Karpas-422 (cell line): Measurements from ENCODE around the gene FANCD2. TPM values are rescaled to one million over a fixed set of nuclear protein-coding genes. Genes with fewer than 3 reads are reported as not detected.

Source experiments
- DNase-seq: peaks from one replicate; pipeline ENCODE4 v3.0.0-alpha.2; 2015
- H2AFZ ChIP-seq: fragments of 200-600 bp; sonication (generic); 2 replicates; pipeline ENCODE4 v1.6.1; 2014; ENCODE audit warnings: antibody characterized with exemption, low read length, mixed read lengths
- H3K27ac ChIP-seq: fragments of 200-600 bp; sonication (generic); 2 replicates; pipeline ENCODE4 v1.5.1; 2014; ENCODE audit warnings: mild to moderate bottlenecking, low read length, moderate library complexity
- H3K27me3 ChIP-seq: fragments of 200-600 bp; sonication (generic); 2 replicates; pipeline ENCODE4 v1.6.1; 2014; ENCODE audit warnings: low read length, mixed read lengths
- H3K36me3 ChIP-seq: fragments of 200-600 bp; sonication (generic); 2 replicates; pipeline ENCODE4 v1.6.1; 2014; ENCODE audit warnings: low read length, mixed read lengths; ENCODE audit not compliant: insufficient read depth
- H3K4me1 ChIP-seq: fragments of 200-600 bp; sonication (generic); 2 replicates; pipeline ENCODE4 v1.6.1; 2014; ENCODE audit warnings: mild to moderate bottlenecking, low read length, mixed read lengths
- H3K4me2 ChIP-seq: fragments of 200-600 bp; sonication (generic); 2 replicates; pipeline ENCODE4 v1.6.1; 2014; ENCODE audit warnings: low read length, low read depth, mild to moderate bottlenecking; ENCODE audit not compliant: poor library complexity, severe bottlenecking
- H3K4me3 ChIP-seq: fragments of 200-600 bp; sonication (generic); 2 replicates; pipeline ENCODE4 v1.5.1; 2014; ENCODE audit warnings: mild to moderate bottlenecking, antibody characterized with exemption, low read length, mixed read lengths
- H3K79me2 ChIP-seq: fragments of 200-600 bp; sonication (generic); 2 replicates; pipeline ENCODE4 v1.6.1; 2014; ENCODE audit warnings: mild to moderate bottlenecking, low read length, mixed read lengths
- H3K9ac ChIP-seq: fragments of 200-600 bp; sonication (generic); 2 replicates; pipeline ENCODE4 v1.6.0; 2014; ENCODE audit warnings: low read length
- H3K9me2 ChIP-seq: fragments of 200-600 bp; sonication (generic), shearing (Covaris generic); replicated peaks from 2 replicates; pipeline ENCODE4 v1.6.0; 2014; ENCODE audit warnings: mild to moderate bottlenecking, low read length, moderate library complexity; ENCODE audit not compliant: insufficient read depth
- H3K9me3 ChIP-seq: fragments of 300-700, 200-600 bp; sonication (generic); 2 replicates; pipeline ENCODE4 v1.6.1; 2014; ENCODE audit warnings: low read length, mixed read lengths
- H4K20me1 ChIP-seq: fragments of 200-600 bp; sonication (generic); 2 replicates; pipeline ENCODE4 v1.6.1; 2014; ENCODE audit warnings: mild to moderate bottlenecking, antibody characterized with exemption, low read length, low read depth; ENCODE audit not compliant: insufficient read depth
- small RNA-seq: library from RNA; depleted of rRNA; stranded (forward); fragments of <200 nt; gene quantifications from one replicate; pipeline ENCODE3, GENCODE V24; 2014
- total RNA-seq: library from RNA; depleted of rRNA; stranded (reverse); fragments of >200 nt; shearing (Covaris generic); gene quantifications from 2 replicates; pipeline ENCODE4 v1.2.3, GENCODE V29; 2014; ENCODE audit warnings: low replicate concordance; rRNA removed

The FANCD2 gene
- total RNA-seq, 1 experiment from 2014 or later = 67.8 TPM

- H4K20me1 ChIP-seq = no peaks in the 10 kb centered on the region
- no peak overlapping the region for H3K4me2 ChIP-seq
- no peak overlapping the region for H3K9ac ChIP-seq
- peaks cover under 1% of the 10 kb centered on the region for H3K4me1 ChIP-seq
- no peaks in the 10 kb centered on the region for H3K9me2 ChIP-seq
- no peaks in the 10 kb centered on the region for H3K9me3 ChIP-seq
- no peak for DNase-seq
- H3K4me3 ChIP-seq = no peak overlapping the region
- no peaks in the 10 kb centered on the region for H3K27me3 ChIP-seq
- H2AFZ ChIP-seq = no peak overlapping the region
- H3K79me2 ChIP-seq = peaks cover 32% of the 10 kb centered on the region
- H3K27ac ChIP-seq = no peak overlapping the region
- peaks cover 27% of the 10 kb centered on the region; the same call in 1 of the 2 replicates for H3K36me3 ChIP-seq
Observed at GRCh38 chr3:10149226-10149625, 123.0 kb downstream of the FANCD2 start.

GRCh38 chr3:10150987-10151386 is 124.8 kb downstream of the FANCD2 start:
- no peaks in the 10 kb centered on the region for H3K9me3 ChIP-seq
- no peaks in the 10 kb centered on the region for H3K9me2 ChIP-seq
- no peaks in the 10 kb centered on the region for H4K20me1 ChIP-seq
- H3K79me2 ChIP-seq = peaks cover 15% of the 10 kb centered on the region
- no peak overlapping the region for H3K9ac ChIP-seq
- H3K27ac ChIP-seq = no peak overlapping the region
- no peaks in the 10 kb centered on the region for H3K27me3 ChIP-seq
- no peak overlapping the region for H3K4me2 ChIP-seq
- H3K36me3 ChIP-seq = peaks cover 29% of the 10 kb centered on the region; the same call in 1 of the 2 replicates
- H3K4me1 ChIP-seq = no peaks in the 10 kb centered on the region
- no peak overlapping the region for H2AFZ ChIP-seq
- DNase-seq = no peak
- H3K4me3 ChIP-seq = no peak overlapping the region

Small RNAs within 50 kb of the gene (small RNA-seq; reads per million reads assigned to genes)
- gene CYCSP10 = not detected
- gene RNU6-670P = not detected

Other genes with a start within 250 kb of the FANCD2 start
- 80.2 and 122 TPM in 2 replicates for gene TADA3, start 234.0 kb upstream of the FANCD2 start, total RNA-seq
- 102 and 123 TPM in 2 replicates for gene ARPC4, start 233.4 kb upstream of the FANCD2 start, total RNA-seq
- gene TTLL3, start 216.2 kb upstream of the FANCD2 start, total RNA-seq = 79.3 and 84.6 TPM in 2 replicates
- gene RPUSD3, start 182.4 kb upstream of the FANCD2 start, total RNA-seq = 49.9 and 62.5 TPM in 2 replicates
- not detected in 2 replicates for gene CIDEC, start 146.2 kb upstream of the FANCD2 start, total RNA-seq
- gene JAGN1, start 135.8 kb upstream of the FANCD2 start, total RNA-seq = 33.5 and 39.2 TPM in 2 replicates
- gene IL17RE, start 123.6 kb upstream of the FANCD2 start, total RNA-seq = not detected in 2 replicates
- gene IL17RC, start 109.3 kb upstream of the FANCD2 start, total RNA-seq = 0.54 and 2.5 TPM in 2 replicates
- gene CRELD1, start 92.6 kb upstream of the FANCD2 start, total RNA-seq = 5.6 and 33.7 TPM in 2 replicates
- 1.0 and 2.1 TPM in 2 replicates for gene PRRT3, start 74.0 kb upstream of the FANCD2 start, total RNA-seq
- 26.9 and 50.1 TPM in 2 replicates for gene EMC3, start 39.6 kb upstream of the FANCD2 start, total RNA-seq
- gene FANCD2OS, start 81.8 kb downstream of the FANCD2 start, total RNA-seq = not detected in 2 replicates
- 103 and 121 TPM in 2 replicates for gene BRK1, start 89.2 kb downstream of the FANCD2 start, total RNA-seq
- 77.7 and 81.9 TPM in 2 replicates for gene VHL, start 115.3 kb downstream of the FANCD2 start, total RNA-seq
- gene IRAK2, start 138.5 kb downstream of the FANCD2 start, total RNA-seq = 0.04 TPM in 1 of 2 replicates, not detected in the other
- gene TATDN2, start 222.0 kb downstream of the FANCD2 start, total RNA-seq = 17.6 and 20.8 TPM in 2 replicates